GM23338 (cell line): ENCODE results near the gene LRRC52.

Source experiments
- CREB1 ChIP-seq: fragments of 250-450 bp; sonication (Bioruptor Pico); IDR thresholded peaks from 2 replicates; pipeline ENCODE4 v1.5.0; 2020; ENCODE audit warnings: low read depth, mild to moderate bottlenecking, moderate library complexity
- CTCF ChIP-seq, 2 experiments: fragments of 200-600 bp in 1 of 2; sonication (generic) in 1 of 2; conservative IDR thresholded peaks; 2 replicates each; pipeline versions ENCODE4 v1.5.1 to v1.6.1; 2016 to 2017; ENCODE audit warnings: antibody characterized with exemption in 2 of 2, low read depth in 2 of 2, mild to moderate bottlenecking in 2 of 2, moderate library complexity in 1 of 2
- EZH2 ChIP-seq: fragments of 200-600 bp; sonication (generic); IDR thresholded peaks from one replicate; pipeline ENCODE4 v1.8.0; 2017; ENCODE audit warnings: antibody characterized with exemption, mild to moderate bottlenecking, low read depth; ENCODE audit not compliant: unreplicated experiment
- POLR2AphosphoS5 ChIP-seq: IDR thresholded peaks from 2 replicates; pipeline ENCODE4 v1.6.1; 2016; ENCODE audit warnings: antibody characterized with exemption, low read depth
- ZNF114 ChIP-seq: fragments of 250-450 bp; sonication (Bioruptor Pico); IDR thresholded peaks from 2 replicates; pipeline ENCODE4 v1.5.0; 2020; ENCODE audit warnings: mild to moderate bottlenecking, moderate library complexity
- ZNF462 ChIP-seq: fragments of 250-450 bp; sonication (Bioruptor Pico); IDR thresholded peaks from 2 replicates; pipeline ENCODE4 v1.5.0; 2020; ENCODE audit warnings: mild to moderate bottlenecking, moderate library complexity

- TF ChIP-seq POLR2AphosphoS5, result no peak
- no peak for TF ChIP-seq CTCF (conservative IDR thresholded peaks at IDR 0.05; ENCODE audit: low read depth in 2 of 2)
- TF ChIP-seq EZH2, result no peak
- TF ChIP-seq ZNF462, result no peak
- no peak for TF ChIP-seq CREB1
- TF ChIP-seq ZNF114, result no peak
Measured at GRCh38 chr1:165508291-165508690, 35.5 kb upstream of the LRRC52 start.
